Activated naive CD8-positive, alpha-beta T cell treated with anti-CD3 and anti-CD28 coated beads, Interleukin-2, amount 50 U/mL, for 24 hours (primary cell): ENCODE data around the gene MYO1A.

Experiments
- ATAC-seq: fragments of 150-1000 bp; cut with Tn5 transposase; one replicate; pipeline ENCODE4 v1.10.0; 2021
- DNase-seq: peaks from one replicate; pipeline ENCODE4 v3.0.0; 2021
- H3K27ac Mint-ChIP-seq: one replicate; pipeline ENCODE4 v1.8.0; 2021; ENCODE audit warnings: mild to moderate bottlenecking, mixed read lengths
- H3K27me3 Mint-ChIP-seq: one replicate; pipeline ENCODE4 v1.8.0; 2021; ENCODE audit warnings: mixed read lengths
- H3K36me3 Mint-ChIP-seq: one replicate; pipeline ENCODE4 v1.8.0; 2021; ENCODE audit warnings: low read depth, mixed read lengths
- H3K4me1 Mint-ChIP-seq: one replicate; pipeline ENCODE4 v1.8.0; 2021; ENCODE audit warnings: mixed read lengths
- H3K4me3 Mint-ChIP-seq: one replicate; pipeline ENCODE4 v1.8.0; 2021; ENCODE audit warnings: mild to moderate bottlenecking, moderate library complexity, mixed read lengths
- H3K9me3 Mint-ChIP-seq: one replicate; pipeline ENCODE4 v1.8.0; 2021; ENCODE audit warnings: mixed read lengths

Gene MYO1A

DNA sequence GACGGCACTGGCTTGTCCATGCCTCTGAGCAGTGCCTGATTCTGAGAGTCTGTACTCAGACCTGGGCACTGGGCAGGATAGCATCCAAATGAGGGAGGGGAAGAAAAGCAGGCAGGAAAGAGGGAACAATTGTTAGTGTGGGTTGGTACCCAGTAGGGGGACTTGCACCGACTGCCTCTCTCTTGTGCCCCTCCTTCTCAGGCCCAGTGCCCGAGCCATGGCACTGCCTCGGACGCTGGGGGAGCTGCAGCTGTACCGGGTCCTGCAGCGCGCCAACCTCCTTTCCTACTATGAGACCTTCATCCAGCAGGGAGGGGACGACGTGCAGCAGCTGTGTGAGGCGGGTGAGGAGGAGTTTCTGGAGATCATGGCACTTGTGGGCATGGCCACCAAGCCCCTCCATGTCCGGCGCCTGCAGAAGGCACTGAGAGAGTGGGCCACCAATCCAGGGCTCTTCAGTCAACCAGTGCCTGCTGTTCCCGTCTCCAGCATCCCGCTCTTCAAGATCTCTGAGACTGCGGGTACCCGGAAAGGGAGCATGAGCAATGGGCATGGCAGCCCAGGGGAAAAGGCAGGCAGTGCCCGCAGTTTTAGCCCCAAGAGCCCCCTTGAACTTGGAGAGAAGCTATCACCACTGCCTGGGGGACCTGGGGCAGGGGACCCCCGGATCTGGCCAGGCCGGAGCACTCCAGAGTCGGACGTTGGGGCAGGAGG, 41.2 kb upstream of the MYO1A start:
- Mint-ChIP-seq H3K4me3 (peak overlapping the region; percentile 93), H3K27me3 (no peaks in the 10 kb centered on the region), H3K4me1 (peaks cover 68% of the 10 kb centered on the region), H3K9me3 (no peaks in the 10 kb centered on the region), H3K27ac (peak overlapping the region; percentile 46), H3K36me3 (peaks cover 41% of the 10 kb centered on the region)
- no peak for DNase-seq
- ATAC-seq, result no peak

DNA sequence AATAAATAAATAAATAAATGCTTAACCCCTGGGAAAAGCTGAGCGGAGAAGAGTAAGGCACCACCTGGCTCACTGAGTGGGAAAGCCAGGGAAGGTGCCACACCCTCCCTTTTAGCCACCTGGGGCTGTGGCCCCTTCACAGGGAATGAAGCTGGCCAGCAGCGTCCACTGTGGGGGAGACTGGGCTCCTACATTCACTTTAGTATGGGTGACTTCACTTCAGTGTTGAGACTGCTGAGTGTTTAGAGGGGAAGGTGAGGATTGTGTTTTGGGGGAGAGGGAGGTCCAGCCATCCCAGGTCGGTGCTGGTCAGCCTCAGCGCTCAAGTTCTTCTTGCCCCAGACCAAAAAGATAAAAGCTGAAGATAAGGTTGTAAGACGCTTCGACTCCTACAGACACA, 40.6 kb upstream of the MYO1A start:
- Mint-ChIP-seq H3K9me3 (no peaks in the 10 kb centered on the region), H3K27ac (peak overlapping the region; percentile 46), H3K36me3 (peaks cover 38% of the 10 kb centered on the region), H3K27me3 (no peaks in the 10 kb centered on the region), H3K4me1 (peaks cover 73% of the 10 kb centered on the region), H3K4me3 (peak overlapping the region; percentile 93)
- ATAC-seq (no peak), DNase-seq (no peak)

DNA sequence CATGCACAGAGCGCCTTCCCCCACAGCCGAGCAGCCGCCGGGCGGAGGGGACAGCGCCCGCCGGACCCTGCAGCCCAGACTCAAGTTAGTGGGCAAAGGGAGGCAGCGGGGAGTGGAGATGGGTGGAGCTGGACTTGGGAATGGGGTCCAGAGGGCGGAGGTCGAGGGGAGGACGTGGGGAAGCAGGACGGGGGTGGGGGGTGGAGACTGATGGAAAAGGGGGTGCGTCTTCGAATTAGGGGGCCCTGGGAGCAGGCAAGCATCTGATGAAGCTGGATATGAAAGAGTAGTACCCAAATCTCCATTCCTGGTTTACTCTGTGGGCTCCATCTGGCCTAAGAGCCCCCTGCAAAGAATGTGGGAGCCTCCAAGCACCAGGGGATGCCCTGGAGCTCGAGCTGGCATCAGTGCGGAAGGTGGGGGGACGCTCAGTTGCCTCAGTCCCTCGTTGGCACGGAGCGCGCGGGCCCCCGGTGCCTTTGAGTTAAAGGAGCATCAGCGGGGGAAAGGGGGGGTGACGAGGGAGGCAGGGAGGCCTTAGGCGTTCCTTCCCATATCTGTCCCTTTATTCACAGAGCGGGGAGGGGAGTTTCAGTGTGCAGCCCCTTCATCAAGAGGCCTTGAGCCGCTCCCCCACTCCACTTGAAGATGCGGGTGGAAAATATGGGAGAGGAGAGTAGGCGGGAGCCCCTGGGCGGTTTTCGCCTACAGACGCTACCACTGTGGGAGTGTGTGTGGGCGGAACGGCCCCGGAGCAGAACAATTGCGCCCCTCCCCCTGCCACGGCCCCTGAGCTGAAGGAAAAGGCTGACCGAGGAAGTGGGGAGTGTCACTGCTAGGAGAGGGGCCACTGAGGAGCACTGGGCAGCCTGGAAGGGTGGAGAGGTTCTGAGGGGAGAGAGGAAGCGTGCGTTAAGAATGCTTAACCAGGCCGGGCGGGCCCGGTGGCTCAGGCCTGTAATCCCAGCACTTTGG, 39.6 kb upstream of the MYO1A start:
- H3K27me3 Mint-ChIP-seq, result no peaks in the 10 kb centered on the region
- peaks cover 75% of the 10 kb centered on the region for H3K4me1 Mint-ChIP-seq
- H3K27ac Mint-ChIP-seq, result peak overlapping the region; percentile 89
- peak overlapping the region; percentile 93 for H3K4me3 Mint-ChIP-seq
- no peaks in the 10 kb centered on the region for H3K9me3 Mint-ChIP-seq
- peak; percentile 69 for DNase-seq
- no peak for ATAC-seq
- peaks cover 34% of the 10 kb centered on the region for H3K36me3 Mint-ChIP-seq

DNA sequence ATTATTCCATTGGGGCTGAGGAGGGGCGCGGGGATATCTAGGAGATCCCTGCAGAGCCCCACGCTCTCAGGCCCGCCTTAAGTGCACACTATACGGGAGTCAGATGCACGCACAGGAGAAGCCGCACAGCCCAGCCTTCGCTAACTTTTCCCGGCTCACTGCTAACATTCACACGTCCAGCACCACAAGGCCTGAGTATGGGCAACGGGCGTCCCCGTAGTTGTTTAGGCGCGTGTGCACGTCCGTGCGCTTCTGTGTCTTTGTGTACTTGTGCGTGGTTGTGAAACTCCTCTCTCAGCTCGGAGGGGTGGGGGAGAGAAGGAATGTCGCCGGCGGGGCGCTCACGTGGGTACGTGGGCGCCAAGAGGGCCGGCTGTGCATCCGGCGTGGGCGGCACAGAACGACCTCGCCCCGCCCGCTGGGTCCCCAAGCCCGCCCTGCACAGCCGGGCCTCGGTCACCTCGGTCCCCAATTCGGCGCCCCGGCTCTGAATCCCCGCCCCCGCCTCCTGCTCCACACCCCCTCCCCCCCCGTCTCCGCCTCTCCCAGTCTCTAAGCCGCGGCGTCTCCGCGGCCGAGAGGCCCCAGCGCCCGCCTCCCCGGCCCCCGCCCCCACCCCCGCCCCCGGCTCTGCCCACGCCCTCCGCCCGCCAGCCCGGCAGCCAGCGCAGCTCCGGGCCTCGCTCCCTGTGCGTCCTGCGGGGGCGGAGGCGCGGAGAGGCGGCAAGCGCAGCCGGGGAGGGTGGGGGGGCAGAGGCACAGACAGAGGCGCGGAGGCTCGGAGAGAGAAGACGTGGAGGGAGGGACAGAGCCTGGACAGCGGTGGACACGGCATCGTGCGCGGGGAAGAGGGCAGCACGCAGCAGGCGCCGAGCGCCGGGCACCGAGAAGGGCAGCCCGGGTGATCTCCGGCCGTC, 38.7 kb upstream of the MYO1A start, which contains the start of gene NAB2:
NAB2 (plus strand) TSS at position 761 of the 917 bp plus-strand sequence. CDS start 158 bp downstream, outside the sequence.
- H3K27ac Mint-ChIP-seq, result peak within 1 kb of the TSS; percentile 98
- peak; percentile 91 for DNase-seq
- H3K9me3 Mint-ChIP-seq, result no peaks in the 10 kb centered on the region
- H3K27me3 Mint-ChIP-seq, result no peaks in the 10 kb centered on the region
- H3K4me1 Mint-ChIP-seq, result peaks cover 70% of the 10 kb centered on the region
- H3K36me3 Mint-ChIP-seq, result peaks cover 34% of the 10 kb centered on the region
- ATAC-seq, result peak; percentile 47
- peak within 1 kb of the TSS; percentile 93 for H3K4me3 Mint-ChIP-seq

DNA sequence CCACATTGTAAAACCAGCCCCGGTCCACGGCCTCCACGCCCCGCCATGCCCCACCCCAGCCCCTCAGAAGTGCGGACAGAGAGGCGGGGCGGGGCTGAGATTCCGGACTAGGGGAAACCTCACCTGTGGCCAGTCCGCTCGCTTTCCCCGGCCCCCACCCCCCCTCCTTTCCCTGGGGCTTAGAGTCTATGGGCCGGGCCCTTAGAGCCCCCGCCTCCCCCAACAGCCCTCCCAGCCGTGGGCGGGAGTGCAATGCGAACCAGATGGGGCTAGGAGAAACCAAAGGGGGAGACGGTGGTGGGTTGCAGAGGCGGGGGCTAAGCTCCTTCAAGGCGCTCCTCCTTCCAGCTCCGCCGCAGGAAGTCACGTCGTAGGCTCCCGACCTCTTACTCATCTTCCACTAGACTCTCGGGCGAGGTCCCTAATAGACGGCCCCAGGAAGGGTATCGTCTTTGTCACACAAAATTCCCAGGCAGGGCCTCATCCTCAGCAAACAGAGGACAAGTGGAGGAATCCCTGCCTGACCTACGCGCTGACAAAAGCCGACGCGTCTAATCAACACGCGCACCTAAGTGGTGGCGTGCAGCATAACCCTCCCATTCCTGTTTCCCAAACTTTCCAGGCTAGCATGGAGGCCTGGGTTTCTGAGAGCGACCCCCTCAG, 37.9 kb upstream of the MYO1A start:
- H3K27ac Mint-ChIP-seq, result peak overlapping the region; percentile 98
- peaks cover 69% of the 10 kb centered on the region for H3K4me1 Mint-ChIP-seq
- H3K27me3 Mint-ChIP-seq, result no peaks in the 10 kb centered on the region
- no peaks in the 10 kb centered on the region for H3K9me3 Mint-ChIP-seq
- peaks cover 29% of the 10 kb centered on the region for H3K36me3 Mint-ChIP-seq
- ATAC-seq, result peak; percentile 51
- H3K4me3 Mint-ChIP-seq, result peak overlapping the region; percentile 88
- DNase-seq, result peak; percentile 88

DNA sequence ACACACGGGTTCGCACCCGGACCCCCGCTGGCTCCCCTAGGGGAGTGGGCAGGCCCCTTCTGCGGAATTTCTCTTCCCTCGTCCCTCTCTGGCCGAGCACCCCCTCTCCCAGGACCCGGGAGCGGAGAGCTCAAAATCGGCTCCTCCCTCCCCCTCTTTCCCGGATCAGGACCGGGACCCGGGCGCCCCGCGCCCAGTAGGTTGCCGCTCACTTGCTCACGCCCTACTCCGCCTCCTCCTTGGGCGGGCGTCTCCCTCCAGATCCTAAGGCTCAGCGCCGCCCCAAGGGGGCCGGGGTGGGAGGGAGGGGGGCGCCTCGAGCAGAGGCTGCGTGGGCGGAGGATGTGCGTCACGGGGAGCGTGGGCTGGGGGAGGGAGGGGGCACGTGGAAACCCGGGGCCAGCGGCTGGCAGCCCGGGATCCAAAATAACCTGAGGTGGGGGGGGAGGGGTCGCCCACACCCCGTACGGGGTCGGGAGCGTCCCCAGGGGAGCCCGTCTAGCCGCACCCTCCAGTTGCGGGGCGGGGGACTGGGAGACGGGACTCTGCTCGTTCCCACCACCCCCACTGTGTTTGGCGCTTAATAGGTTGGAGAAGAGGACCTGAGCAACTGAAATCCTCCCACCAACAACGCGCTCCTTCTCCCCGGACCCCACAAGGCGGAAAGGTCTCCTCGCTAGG, 37.2 kb upstream of the MYO1A start:
- H3K4me3 Mint-ChIP-seq, result peak overlapping the region; percentile 88
- H3K9me3 Mint-ChIP-seq, result no peaks in the 10 kb centered on the region
- H3K27ac Mint-ChIP-seq, result peak overlapping the region; percentile 98
- H3K27me3 Mint-ChIP-seq, result no peaks in the 10 kb centered on the region
- ATAC-seq (peak; percentile 42), DNase-seq (peak; percentile 96)
- H3K4me1 Mint-ChIP-seq, result peaks cover 63% of the 10 kb centered on the region
- peaks cover 23% of the 10 kb centered on the region for H3K36me3 Mint-ChIP-seq

DNA sequence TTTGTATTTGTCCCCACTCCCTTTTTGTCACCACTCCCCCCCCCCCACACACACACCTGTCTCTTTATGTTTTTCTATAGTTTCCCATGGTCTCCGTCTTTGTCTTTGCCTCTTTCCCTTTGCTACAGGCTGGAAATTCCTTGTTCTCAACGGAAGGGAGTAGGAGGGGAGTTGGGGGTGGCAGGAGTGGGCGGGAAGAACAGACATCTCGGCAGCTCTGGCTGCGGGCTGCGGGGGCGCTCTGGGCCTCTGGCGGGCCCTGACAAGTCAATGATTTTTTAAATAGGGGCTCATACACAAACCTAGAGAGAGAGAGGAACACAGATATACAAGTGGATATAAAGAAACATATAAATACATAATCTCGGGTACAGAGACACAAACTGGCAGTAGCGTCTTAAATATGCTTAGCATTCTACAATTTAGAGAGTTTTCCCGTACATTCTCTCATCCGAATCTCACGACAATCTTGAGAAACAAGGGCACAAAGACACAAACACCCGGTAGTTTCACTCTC, 36.6 kb upstream of the MYO1A start:
- Mint-ChIP-seq H3K9me3 (no peaks in the 10 kb centered on the region), H3K4me3 (peak overlapping the region; percentile 88), H3K27ac (peak overlapping the region; percentile 98), H3K36me3 (peaks cover 17% of the 10 kb centered on the region), H3K4me1 (peaks cover 57% of the 10 kb centered on the region), H3K27me3 (no peaks in the 10 kb centered on the region)
- no peak for ATAC-seq
- peak; percentile 63 for DNase-seq

DNA sequence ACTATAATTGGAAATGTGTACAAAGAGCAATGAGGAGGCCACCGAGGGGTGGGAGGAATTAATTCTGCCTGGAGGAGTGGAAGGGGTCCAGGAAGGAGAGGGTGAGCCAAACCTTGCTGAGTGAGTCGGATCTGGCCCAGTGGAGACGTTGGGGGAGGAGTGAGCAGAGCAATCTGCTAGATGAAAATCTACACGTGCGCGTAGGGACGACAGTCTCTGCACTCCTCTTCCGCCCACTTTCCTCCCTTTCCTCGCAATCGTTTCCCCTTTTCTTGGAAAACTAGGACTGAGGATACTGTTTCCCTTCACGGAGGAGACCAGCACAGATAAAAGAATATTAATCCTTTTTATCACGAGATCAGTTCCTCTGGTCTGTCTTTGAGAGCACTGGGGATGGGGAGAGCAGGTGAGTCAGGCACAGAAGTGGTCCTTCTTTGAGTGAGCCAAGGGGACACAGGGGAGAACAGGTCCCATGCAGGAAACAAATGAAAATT, 36.1 kb upstream of the MYO1A start:
- ATAC-seq (no peak), DNase-seq (peak; percentile 60)
- Mint-ChIP-seq H3K4me1 (peaks cover 52% of the 10 kb centered on the region), H3K27ac (peak overlapping the region; percentile 98), H3K36me3 (peaks cover 14% of the 10 kb centered on the region), H3K9me3 (no peaks in the 10 kb centered on the region), H3K27me3 (no peaks in the 10 kb centered on the region), H3K4me3 (peak overlapping the region; percentile 88)

DNA sequence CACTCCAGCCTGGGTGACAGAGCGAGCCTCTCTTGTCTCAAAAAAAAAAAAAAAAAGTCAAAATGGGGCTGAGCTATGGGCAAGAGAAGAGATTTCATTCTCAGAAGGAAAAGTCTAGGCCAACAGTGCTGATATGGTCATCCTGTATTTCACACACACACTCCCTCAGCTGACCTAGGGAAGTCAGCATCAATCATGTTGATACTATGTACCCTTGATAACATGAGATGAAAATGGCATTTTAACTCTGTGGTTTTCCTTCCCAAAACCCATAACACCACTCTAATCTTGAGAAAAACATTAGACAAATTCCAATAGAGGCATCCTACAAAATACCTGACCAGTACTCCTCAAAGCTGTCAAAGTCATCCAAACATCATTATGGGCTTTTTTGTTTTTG, 30.9 kb upstream of the MYO1A start:
- Mint-ChIP-seq H3K4me1 (peaks cover 55% of the 10 kb centered on the region), H3K4me3 (no peak overlapping the region), H3K27ac (no peak overlapping the region), H3K36me3 (peaks cover 13% of the 10 kb centered on the region), H3K9me3 (no peaks in the 10 kb centered on the region), H3K27me3 (no peaks in the 10 kb centered on the region)
- ATAC-seq (no peak), DNase-seq (no peak)

DNA sequence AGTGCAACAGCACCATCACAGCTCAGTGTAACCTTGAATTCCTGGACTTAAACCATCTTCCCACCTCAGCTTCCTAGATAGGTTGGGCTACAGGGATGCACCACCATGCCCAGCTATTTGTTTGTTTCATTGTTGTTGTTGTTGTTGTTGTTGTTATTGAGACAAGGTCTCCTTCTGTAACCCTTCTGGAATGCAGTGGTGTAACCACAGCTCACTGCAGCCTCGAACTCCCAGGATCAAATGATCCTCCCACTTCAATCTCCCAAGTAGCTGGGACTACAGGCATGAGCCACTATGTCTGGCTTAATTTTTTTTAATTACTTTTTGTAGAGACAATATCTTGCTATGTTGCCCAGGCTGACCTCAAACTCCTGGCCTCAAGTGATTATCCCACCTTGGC, 29.9 kb upstream of the MYO1A start:
- no peak for DNase-seq
- peak overlapping the region; percentile 97 for H3K4me3 Mint-ChIP-seq
- H3K27me3 Mint-ChIP-seq, result no peaks in the 10 kb centered on the region
- H3K36me3 Mint-ChIP-seq, result peaks cover 11% of the 10 kb centered on the region
- no peaks in the 10 kb centered on the region for H3K9me3 Mint-ChIP-seq
- no peak for ATAC-seq
- H3K4me1 Mint-ChIP-seq, result peaks cover 45% of the 10 kb centered on the region
- H3K27ac Mint-ChIP-seq, result peak overlapping the region; percentile 95

DNA sequence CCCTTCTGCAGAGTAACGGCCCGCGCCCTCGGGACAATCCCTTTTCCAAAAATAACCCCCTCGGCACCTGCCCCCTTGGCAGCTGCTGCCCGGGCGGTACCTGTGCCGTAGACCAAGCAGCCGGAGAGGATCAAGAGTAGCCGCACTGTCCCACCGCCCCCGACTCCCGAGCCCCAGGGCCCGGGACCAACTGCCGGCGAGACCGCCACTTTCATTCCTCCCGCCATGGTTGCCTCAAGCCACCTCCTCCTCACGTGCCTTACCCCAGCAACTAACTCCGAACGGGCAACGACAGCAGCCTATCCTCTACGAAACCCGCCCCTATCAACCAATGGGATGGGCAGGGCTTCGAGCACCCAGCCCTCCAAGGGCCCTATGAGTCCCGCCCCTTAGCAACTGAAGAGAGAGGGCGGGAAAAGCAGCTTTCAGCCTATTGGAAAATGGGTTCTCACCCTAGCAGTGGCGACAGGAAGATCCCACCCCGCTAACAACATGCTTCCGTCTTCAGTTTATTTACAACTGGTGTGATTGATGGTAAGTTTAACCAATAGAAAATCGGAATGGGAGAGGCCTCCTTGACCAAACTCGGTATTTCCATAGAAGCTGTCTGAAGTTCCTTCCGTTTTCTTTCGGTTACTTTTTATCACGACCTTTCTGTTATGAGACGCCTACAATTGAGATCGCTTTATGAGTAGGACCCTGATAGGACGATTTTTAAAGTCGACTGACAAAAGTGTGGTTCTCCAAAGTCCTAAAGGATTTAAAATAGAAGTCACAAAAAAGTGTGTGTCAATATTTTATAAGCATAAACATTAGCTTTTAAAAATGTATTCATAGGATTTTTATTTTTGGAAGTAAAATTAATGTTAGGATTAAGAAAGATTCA, 28.8 kb upstream of the MYO1A start, which contains the start of gene NEMP1:
NEMP1 (minus strand) TSS at position 273 of the 886 bp plus-strand sequence; CDS start at position 227, 46 bp downstream.
- DNase-seq (peak; percentile 91), ATAC-seq (peak; percentile 97)
- Mint-ChIP-seq H3K27ac (peak within 1 kb of the TSS; percentile 95), H3K4me1 (peaks cover 44% of the 10 kb centered on the region), H3K4me3 (peak within 1 kb of the TSS; percentile 97), H3K9me3 (no peaks in the 10 kb centered on the region), H3K36me3 (peaks cover 18% of the 10 kb centered on the region), H3K27me3 (no peaks in the 10 kb centered on the region)
